Fibroblast of gingiva (primary cell): Measurements from ENCODE around the gene ACOT11.

Source experiments
- DNase-seq: peaks from one replicate; pipeline ENCODE4 v3.0.0-alpha.2; 2011; ENCODE audit warnings: low read depth

ACOT11 gene

GRCh38 chr1:54537611-54538010 lies 10.4 kb upstream of the ACOT11 start:
- no peak for DNase-seq

DNA sequence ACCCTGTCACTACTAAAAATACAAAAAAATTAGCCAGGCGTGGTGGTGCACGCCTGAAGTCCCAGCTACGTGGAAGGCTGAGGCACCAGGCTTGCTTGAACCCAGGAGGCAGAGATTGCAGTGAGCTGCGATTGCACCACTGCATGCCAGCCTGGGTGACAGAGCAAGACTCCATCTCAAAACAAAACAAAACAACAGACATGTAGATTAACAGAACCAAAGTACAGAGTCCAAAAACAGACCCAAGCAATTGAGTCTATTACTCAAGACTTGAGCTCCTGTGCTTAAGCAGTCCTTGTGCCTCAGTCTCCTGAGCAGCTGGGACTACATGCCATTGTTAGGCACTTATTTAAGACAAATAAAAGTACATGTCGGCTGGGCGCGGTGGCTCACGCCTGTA lies 9.5 kb upstream of the ACOT11 start:
- no peak for DNase-seq

- no peak for DNase-seq
These were observed 7.3 kb upstream of the ACOT11 start for GRCh38 chr1:54540582-54541295.

DNA sequence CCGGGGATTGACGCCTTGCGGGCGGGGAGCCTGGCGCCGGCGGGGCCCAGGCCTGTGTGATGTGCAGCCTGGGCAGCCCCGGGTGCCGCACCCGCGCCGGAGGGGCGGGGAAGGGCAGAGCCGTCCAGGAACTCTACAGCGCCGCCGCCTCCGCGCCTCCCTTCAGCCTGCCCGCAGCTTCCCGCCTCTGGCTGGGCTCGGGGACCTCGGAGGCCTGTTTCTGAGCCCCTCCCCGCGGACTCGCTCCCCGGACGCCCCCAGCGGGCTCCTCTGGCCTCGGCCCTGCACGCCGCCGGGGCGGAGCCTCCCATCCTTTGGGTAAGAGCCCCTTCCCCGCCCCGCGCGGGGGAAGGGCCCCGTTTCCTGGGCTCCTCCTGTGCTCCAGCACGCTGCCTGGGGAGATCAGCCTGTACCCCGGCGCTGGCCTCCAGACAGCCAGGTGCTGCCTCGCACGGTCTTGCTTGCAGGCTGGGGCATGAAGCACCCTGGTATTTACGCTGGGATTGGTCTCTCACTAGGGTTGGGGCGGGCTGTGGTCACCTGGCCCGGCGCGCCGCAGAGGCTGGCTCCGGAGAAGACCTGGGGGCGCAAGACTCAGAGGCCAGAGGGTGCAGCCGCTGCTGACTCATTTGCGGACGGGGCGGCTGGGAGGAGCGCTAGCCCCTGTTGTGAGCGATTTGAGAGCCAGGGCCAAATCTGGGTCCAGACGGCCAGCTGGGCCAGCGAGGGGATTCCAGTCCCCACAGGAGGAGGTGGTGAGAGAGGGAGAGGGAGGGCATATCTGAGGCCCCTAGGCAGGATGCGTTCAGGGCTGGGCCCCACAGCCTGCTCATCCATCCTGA lies 5.7 kb upstream of the ACOT11 start:
- DNase-seq: peak; percentile 7

DNA sequence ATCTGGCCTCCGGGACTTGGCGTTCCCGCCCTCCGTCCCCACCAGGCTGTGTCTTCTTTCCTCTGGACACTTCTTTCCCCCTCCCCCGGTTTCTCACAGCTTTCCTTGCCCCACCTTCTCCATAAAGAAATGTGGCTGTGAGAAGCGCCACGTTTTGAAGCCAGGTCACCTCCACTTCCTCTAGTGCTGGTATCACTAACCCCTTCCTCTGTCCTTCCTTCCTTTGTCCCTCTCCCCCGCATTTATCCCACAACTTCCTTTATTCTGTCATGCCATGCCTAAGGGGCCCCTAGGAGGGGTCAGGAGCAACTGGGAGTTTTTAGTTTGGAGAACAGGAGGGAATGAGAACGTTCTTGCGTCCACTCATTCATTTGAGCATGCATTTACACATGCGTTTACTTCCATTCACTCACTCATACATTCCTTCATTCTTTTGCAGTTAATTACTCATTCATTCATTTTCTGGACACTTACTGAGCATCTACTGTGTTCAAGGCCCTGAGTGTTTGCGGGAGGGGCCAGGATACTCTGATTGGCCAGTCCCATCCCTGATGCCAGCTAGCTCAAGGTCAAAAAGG lies 5.0 kb upstream of the ACOT11 start:
- DNase-seq: no peak

DNA sequence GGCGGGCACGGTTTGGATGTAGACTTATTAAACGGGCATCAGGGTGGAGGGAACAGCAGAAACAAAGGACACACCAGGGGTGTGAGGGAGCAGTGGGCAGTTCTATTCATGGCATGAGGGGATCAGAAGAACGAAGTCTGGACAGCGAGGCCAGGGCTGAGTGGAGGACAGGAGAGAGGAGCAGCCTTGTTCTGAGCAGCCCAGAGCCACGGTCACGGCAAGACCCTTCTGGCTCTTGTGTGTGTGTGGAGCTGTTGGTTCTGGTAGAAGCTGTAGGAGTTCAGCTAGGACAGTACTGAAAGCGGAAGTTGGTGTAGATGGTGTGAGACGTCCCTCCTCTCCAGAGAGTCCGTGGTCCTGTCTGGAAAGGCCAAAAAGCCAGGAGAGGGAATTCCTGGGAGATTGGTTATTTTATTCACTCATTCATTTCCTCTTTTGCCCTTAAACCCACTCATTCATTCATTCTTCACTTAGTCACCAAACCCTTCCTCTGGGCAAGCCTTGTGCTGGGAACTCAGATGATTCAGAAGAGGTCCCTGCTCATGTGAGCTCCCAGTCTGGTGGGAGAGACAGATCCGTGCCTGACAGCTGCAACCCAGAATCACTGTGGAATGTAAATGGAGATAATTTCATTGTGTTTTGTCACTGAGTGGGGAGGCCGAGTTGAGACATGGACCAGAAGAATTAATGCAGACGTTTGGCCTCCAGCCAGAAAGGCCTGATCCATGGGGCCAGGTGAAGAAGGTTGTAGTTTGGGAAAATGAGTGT lies 4.1 kb upstream of the ACOT11 start:
- DNase-seq: no peak

GRCh38 chr1:54545916-54546635 lies 2.0 kb upstream of the ACOT11 start:
- DNase-seq: no peak

DNA sequence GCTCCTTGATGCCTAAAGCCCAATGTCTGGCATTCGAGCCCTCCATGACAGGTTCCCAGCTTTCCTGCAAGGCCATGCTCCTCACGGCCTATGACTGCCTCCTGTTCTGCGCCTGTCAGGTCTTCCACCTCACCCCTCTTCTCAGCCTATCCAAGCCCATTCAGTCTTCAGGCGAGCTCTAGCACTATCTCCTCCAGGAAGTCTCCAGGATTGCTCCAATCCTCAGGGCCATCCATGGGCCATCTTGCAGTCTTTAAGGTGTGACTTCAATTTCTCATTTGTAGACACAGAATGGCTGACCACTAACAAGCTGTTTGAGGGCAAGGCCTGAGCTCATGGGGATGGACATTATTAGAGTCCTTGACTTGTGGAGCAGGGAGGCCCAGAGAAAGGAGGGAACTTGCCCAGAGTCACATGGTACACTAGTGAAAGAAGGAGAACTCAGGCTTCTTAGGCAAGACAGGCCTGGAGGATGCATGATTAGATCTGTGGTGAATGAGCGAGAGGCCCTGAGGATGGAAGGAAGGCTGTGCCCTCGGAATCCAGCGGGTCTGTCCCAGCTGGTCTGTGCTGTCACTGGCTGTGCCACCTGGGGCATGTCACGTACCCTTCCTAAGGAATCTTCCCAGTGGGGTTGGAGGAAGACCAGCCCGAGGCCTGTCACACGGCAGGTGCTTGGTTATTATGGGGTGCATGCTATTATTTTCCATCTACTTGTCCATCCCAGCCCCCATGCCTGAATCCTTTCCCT lies 1.2 kb upstream of the ACOT11 start:
- DNase-seq: no peak

GRCh38 chr1:54548389-54549044 lies 489 bp downstream of the ACOT11 start:
- no peak for DNase-seq

- no peak for DNase-seq
These were observed 1.3 kb downstream of the ACOT11 start for GRCh38 chr1:54549181-54549924.

GRCh38 chr1:54551891-54552290 lies 3.9 kb downstream of the ACOT11 start:
- DNase-seq: no peak

DNA sequence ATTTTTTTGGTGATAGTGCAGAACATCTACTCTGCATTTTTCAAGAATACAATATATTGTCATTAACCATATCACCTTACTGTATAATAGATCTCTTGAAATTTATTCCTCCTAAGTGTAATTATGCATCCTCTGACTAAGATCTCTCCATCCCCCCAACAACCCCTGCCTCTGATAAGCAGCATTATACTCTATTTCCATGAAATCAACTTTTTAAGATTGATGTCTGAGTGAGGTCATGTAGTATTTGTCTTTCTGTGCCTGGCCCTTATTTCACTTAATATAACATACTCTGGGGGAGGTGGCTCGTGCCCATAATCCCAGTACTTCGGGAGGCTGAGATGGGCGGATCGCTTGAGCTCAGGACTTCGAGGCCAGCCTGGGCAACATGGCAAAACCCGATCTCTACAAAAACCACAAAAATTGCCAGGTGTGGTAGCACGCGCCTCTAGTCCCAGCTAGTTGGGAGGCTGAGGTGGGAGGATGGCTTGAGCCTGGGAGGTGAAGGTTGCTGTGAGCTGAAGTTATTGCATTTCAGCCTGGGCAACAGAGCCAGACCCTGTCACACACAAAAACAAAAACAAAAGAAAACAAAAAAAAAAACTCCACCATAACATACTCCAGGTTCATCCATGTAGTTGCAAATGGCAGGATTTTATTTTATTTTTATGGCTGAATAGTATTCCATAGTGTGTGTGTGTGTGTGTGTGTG lies 5.7 kb downstream of the ACOT11 start:
- no peak for DNase-seq

GRCh38 chr1:54556110-54556509 lies 8.1 kb downstream of the ACOT11 start:
- no peak for DNase-seq

- DNase-seq: no peak
These were observed 9.8 kb downstream of the ACOT11 start for GRCh38 chr1:54557671-54558355.

GRCh38 chr1:54558434-54559030 lies 10.5 kb downstream of the ACOT11 start:
- no peak for DNase-seq

- no peak for DNase-seq
These were observed 11.1 kb downstream of the ACOT11 start for GRCh38 chr1:54559111-54559548.

DNA sequence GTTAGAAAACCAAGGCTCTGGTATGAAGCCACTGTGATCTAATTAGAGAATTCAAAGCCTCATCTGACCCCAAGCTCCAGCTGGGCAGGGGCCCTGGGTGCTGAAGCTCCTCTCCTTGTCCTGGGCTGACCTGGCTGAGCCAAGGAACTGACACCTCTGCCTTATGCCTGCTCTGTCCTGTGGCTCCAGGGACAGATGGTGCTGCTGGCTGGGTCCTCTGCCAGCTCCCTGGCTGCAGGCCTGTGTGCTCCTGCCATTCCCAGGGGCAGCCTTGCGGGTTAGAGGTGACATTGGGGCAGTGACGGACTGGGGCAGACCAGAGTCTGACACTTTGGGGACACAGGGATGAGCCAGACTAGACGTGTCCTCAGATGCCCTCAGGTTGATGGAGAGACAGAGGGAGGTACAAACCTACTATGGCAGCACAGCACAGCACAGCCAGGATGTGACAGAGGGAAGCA lies 11.8 kb downstream of the ACOT11 start:
- no peak for DNase-seq
